Kidney epithelial cell (primary cell): Measurements from ENCODE around the gene HEMK1. TPM values are rescaled to one million over a fixed set of nuclear protein-coding genes. Genes with fewer than 3 reads are reported as not detected.

ENCODE experiments used
- DNase-seq: peaks from one replicate; pipeline ENCODE4 v3.0.0-alpha.2; 2010; ENCODE audit warnings: low read depth
- H3K27me3 ChIP-seq: 2 replicates; pipeline ENCODE4 v1.6.0; 2011; ENCODE audit warnings: low read length; ENCODE audit not compliant: control insufficient read depth, insufficient read depth
- H3K36me3 ChIP-seq: 2 replicates; pipeline ENCODE4 v1.5.1; 2011; ENCODE audit warnings: low read length; ENCODE audit not compliant: control insufficient read depth, insufficient read depth
- H3K4me3 ChIP-seq: 2 replicates; pipeline ENCODE4 v1.5.1; 2011; ENCODE audit warnings: low read depth, mild to moderate bottlenecking, control low read depth, low read length
- total RNA-seq: library from RNA; depleted of rRNA; stranded (reverse); fragments of >200 nt; gene quantifications from 2 replicates; pipeline ENCODE4 v1.2.3, GENCODE V29; 2015
- TF ChIP-seq, protein P1 (sequence below): IDR thresholded peaks from 2 replicates; pipeline ENCODE4 v1.5.1; 2011; ENCODE audit warnings: mild to moderate bottlenecking, moderate library complexity, low read length, control low read depth, inconsistent platforms; ENCODE audit not compliant: insufficient read depth, poor library complexity, severe bottlenecking

Gene HEMK1
- total RNA-seq, 1 donor from 2014 or later: 15.6 TPM

DNA sequence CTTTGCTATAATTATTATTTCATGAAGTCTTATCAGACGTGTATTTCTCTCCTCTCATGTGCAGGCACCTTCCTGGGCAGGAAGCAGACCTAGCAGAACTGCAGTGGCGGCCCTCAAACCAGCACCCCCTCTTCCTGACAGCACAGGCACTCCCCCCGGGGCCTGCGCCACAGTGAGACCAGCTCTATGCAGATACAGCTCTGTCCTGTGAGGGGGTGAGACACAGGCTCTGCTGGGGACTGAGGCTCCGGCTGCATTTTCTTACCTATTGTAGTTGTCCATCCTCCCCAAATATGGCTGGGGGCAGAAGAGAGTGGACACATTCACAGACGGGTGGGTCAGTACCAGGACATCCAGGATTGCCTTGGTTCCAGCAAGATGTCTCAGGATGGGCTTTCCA lies 37.3 kb downstream of the HEMK1 start:
- DNase-seq: no peak
- Histone ChIP-seq H3K36me3 (no peaks in the 10 kb centered on the region), H3K4me3 (no peak overlapping the region), H3K27me3 (no peaks in the 10 kb centered on the region)
- TF ChIP-seq, protein P1, sequence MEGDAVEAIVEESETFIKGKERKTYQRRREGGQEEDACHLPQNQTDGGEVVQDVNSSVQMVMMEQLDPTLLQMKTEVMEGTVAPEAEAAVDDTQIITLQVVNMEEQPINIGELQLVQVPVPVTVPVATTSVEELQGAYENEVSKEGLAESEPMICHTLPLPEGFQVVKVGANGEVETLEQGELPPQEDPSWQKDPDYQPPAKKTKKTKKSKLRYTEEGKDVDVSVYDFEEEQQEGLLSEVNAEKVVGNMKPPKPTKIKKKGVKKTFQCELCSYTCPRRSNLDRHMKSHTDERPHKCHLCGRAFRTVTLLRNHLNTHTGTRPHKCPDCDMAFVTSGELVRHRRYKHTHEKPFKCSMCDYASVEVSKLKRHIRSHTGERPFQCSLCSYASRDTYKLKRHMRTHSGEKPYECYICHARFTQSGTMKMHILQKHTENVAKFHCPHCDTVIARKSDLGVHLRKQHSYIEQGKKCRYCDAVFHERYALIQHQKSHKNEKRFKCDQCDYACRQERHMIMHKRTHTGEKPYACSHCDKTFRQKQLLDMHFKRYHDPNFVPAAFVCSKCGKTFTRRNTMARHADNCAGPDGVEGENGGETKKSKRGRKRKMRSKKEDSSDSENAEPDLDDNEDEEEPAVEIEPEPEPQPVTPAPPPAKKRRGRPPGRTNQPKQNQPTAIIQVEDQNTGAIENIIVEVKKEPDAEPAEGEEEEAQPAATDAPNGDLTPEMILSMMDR: no peak

DNA sequence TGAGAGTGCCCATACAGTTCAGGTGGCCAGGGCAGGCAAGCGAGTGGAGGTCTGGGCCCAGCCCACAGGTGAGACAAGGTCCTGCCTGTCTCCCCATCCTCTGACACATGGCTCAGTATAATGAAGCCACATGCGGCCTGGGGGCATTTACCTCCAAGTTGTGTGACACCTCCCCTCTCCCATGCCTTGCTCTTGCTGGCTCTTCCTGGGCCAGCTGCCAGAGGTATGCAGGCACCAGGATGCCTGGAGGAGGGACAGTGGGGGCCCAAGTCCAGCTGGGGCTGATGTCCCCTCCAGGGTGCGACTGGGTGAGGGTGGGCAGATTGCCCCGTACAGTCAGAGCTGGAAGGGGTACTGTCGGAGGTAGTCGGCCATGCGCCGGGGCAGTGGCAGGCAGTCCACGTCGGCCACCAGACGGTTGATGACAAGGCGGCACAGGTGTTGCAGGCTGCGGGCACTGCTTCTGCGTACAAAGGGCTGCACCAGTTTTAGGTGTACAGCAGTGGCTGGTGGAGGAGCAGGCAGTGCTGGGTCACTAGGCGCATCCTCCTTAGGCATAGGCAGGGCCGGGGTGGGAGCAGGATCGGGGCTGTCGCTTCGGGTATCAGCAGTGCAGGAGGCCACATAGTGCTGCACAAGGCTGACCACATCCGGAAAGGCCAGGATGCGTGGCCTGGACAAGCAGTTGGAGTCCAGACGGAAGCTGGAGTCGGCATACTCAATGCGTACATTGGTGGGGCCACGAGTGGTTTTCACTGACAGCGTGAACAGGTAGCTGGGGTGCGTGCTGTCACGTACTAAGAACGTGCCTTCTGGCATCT lies 38.2 kb downstream of the HEMK1 start:
- no peak for DNase-seq
- H3K36me3 ChIP-seq: no peaks in the 10 kb centered on the region
- H3K27me3 ChIP-seq: peaks cover under 1% of the 10 kb centered on the region
- no peak overlapping the region for H3K4me3 ChIP-seq
- TF ChIP-seq, protein P1: no peak

DNA sequence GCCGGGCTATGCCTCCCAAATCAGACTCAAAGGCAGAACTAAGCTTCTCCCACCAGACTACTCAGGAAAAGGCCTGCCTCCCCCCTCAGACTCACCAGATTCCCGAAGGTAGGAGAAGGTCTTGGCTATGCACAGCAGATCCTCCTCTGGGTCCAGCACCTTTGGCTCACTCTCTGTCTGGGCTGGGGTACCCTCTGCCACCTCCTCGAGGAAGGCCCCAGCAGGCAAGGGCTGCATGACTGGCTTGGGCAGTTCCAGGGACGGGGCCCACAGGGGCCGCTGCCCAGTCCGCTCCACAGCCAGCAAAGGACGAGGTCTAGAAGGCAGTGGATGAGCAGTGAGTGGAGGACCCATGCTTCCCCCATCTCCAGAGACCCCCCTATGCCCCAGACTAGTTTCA lies 39.0 kb downstream of the HEMK1 start:
- Histone ChIP-seq H3K27me3 (peaks cover 5% of the 10 kb centered on the region), H3K36me3 (no peaks in the 10 kb centered on the region), H3K4me3 (no peak overlapping the region)
- no peak for DNase-seq
- TF ChIP-seq, protein P1: no peak

DNA sequence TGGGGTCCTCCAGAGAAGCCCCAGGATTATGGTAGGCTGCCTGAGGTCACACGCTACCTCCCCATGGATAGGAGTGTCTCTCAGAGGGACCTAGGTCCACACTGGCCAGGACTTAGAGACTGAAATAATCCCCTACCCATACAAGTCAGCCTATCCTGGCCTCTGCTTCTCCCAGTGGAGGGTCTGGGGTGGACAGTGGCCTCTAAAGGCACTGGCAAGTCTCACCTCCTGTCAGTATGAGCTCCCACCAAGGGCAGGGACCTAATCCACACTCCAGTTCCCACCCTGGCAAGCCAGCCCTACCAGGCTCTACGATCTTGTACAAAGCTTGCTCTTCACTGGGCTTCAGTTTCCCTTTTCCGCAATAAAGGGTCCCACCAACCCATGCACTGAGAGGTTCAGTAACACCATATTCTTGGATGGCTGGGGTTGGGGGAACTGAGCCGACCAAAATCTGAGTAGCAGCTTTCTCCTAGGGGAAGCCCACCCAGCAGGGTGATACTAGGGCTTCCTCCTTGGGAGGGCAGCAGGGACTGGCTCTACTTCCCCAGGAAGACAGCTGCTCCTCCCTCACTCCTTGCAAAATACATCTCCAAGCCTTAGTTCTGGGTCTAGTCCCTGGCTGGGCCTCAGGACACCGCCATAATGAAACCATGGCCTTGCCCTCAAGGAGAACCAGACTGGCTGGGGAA lies 39.9 kb downstream of the HEMK1 start:
- TF ChIP-seq, protein P1: no peak
- Histone ChIP-seq H3K36me3 (no peaks in the 10 kb centered on the region), H3K27me3 (peaks cover 8% of the 10 kb centered on the region), H3K4me3 (no peak overlapping the region)
- DNase-seq: no peak

DNA sequence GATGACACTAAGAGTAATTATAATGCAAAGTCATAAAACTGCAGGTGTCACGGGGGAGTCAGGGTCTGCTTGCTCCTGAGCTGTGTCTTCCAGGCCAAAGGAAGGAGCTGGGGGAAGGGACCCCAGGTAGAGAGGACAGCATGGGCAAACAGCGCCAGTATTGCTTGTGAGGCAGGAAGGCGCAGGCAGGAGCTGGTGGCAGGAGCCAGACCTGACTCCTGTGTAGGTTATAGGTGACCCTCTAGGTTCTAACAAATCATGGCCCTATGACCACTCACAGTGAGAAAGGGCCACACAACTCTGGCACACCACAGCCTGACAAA lies 40.4 kb downstream of the HEMK1 start:
- Histone ChIP-seq H3K36me3 (no peaks in the 10 kb centered on the region), H3K4me3 (no peak overlapping the region), H3K27me3 (peaks cover 8% of the 10 kb centered on the region)
- no peak for DNase-seq
- TF ChIP-seq, protein P1: no peak
